VCaP (cell line): ENCODE measurements around the gene RABGAP1L.
"Not testable (repeated sequence)": the region's sequence is repeated elsewhere in the genome, so short reads cannot be mapped to it uniquely, and the experiment has no call there.

Experiments
- H3K27ac ChIP-seq: fragments of 450-650 bp; 2 replicates; pipeline ENCODE4 v1.5.1; 2017
- CTCF ChIP-seq: fragments of 450-650 bp; conservative IDR thresholded peaks from 2 replicates; pipeline ENCODE4 v1.5.1; 2017; ENCODE audit warnings: mild to moderate bottlenecking, moderate library complexity

Gene RABGAP1L

GRCh38 chr1:174322202-174322862, 163.0 kb downstream of the RABGAP1L start:
- TF ChIP-seq CTCF: no peak
- H3K27ac ChIP-seq: no peak overlapping the region

GRCh38 chr1:174324493-174324892, 165.2 kb downstream of the RABGAP1L start:
- H3K27ac ChIP-seq: no peak overlapping the region
- TF ChIP-seq CTCF: no peak

- no peak for TF ChIP-seq CTCF
- H3K27ac ChIP-seq: no peak overlapping the region
Observed at GRCh38 chr1:174324939-174325338, 165.6 kb downstream of the RABGAP1L start.

GRCh38 chr1:174326278-174326677, 167.0 kb downstream of the RABGAP1L start:
- no peak for TF ChIP-seq CTCF
- no peak overlapping the region for H3K27ac ChIP-seq

- H3K27ac ChIP-seq: no peak overlapping the region
- no peak for TF ChIP-seq CTCF
Observed at GRCh38 chr1:174333437-174333836, 174.1 kb downstream of the RABGAP1L start.

- no peak for TF ChIP-seq CTCF
- no peak overlapping the region for H3K27ac ChIP-seq
Observed at GRCh38 chr1:174337000-174337681, 177.8 kb downstream of the RABGAP1L start.

GRCh38 chr1:174340404-174340803, 181.1 kb downstream of the RABGAP1L start:
- not testable (repeated sequence) for H3K27ac ChIP-seq

GRCh38 chr1:174344162-174344561, 184.8 kb downstream of the RABGAP1L start:
- H3K27ac ChIP-seq: no peak overlapping the region
- TF ChIP-seq CTCF: no peak
